ENCODE data around the gene PIGS. TPM values are rescaled to one million over a fixed set of nuclear protein-coding genes. Genes with fewer than 3 reads are reported as not detected.

PIGS gene
- total and polyA plus RNA-seq, 2 donors (not counting 1 experiment from before 2014, with no cell fraction given): 44.1 to 55.1 TPM

DNA sequence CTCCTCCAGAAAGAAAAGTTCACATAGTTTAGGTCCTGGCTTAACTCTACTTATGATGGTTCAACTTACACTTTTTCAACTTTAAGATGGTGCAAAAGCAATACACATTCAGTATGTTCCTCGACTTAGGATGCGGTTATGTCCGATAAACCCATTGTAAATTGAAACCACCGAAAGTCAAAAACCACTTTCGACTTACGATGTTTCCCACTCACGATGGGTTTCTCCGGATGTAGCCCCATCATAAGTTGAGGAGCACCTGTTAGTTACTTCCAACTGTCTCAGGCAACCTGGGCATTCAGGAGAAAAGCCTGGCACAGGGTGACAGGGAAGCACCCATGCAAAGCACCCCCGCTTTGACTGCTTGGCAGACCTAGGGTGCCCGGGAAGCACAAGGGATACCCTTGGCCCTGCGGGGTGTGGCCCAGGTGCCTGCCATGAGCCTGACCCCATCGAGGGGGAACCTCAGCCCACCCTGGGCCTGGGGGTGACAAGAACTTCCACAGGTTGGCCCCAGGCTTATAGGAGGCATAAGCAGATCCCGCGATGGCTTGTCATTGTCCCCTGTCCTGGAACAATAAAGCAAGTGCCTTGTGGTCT lies 32.9 kb downstream of the PIGS start:
- Histone ChIP-seq H3K4me1 (ENCODE audit: control insufficient read depth in 2 of 2, insufficient read depth in 2 of 2, low read length in 2 of 2) (peaks cover 0 to 4% of the 10 kb centered on the region in 2 donors), H3K79me2 (ENCODE audit: control insufficient read depth, insufficient read depth, low read length) (no peaks in the 10 kb centered on the region), H3K4me2 (replicated peaks; ENCODE audit: low read depth, low read length, poor library complexity, severe bottlenecking) (no peak overlapping the region), H4K20me1 (ENCODE audit: control insufficient read depth, insufficient read depth, low read length, poor library complexity, severe bottlenecking) (no peaks in the 10 kb centered on the region), H2AFZ (ENCODE audit: insufficient read depth, low read depth, low read length, poor library complexity, severe bottlenecking) (no peak overlapping the region), H3K4me3 (ENCODE audit: control extremely low read depth in 1 of 5, extremely low read depth in 1 of 5, insufficient read depth in 1 of 5, low read depth in 2 of 5, low read length in 4 of 5) (no peak overlapping the region), H3K27me3 (replicated peaks in 1 of 4; ENCODE audit: control extremely low read depth in 1 of 4, control insufficient read depth in 3 of 4, insufficient read depth in 4 of 4, low read length in 3 of 4) (no peaks in the 10 kb centered on the region), H3K9me3 (ENCODE audit: control extremely low read depth in 1 of 3, control insufficient read depth in 2 of 3, insufficient read depth in 1 of 3, low read length in 2 of 3) (no peaks in the 10 kb centered on the region), H3K9ac (ENCODE audit: low read length) (no peak overlapping the region), H3K27ac (ENCODE audit: low read length in 2 of 2) (no peak overlapping the region), H3K36me3 (replicated peaks in 1 of 2; ENCODE audit: control extremely low read depth in 1 of 2, control insufficient read depth in 1 of 2, extremely low read depth in 1 of 2, insufficient read depth in 2 of 2, low read length in 1 of 2) (no peaks in the 10 kb centered on the region)
- H3K27ac Mint-ChIP-seq: no peak overlapping the region
- ChIA-PET CTCF (interaction anchor here (1.4 kb wide), 1 partner anchor 13 kb away, joined by 3 read pairs; no protein-coding TSS in a partner anchor), POLR2A (no interaction called here)
- H3K4me3 Mint-ChIP-seq: no peak overlapping the region
- TF ChIP-seq, protein P1, sequence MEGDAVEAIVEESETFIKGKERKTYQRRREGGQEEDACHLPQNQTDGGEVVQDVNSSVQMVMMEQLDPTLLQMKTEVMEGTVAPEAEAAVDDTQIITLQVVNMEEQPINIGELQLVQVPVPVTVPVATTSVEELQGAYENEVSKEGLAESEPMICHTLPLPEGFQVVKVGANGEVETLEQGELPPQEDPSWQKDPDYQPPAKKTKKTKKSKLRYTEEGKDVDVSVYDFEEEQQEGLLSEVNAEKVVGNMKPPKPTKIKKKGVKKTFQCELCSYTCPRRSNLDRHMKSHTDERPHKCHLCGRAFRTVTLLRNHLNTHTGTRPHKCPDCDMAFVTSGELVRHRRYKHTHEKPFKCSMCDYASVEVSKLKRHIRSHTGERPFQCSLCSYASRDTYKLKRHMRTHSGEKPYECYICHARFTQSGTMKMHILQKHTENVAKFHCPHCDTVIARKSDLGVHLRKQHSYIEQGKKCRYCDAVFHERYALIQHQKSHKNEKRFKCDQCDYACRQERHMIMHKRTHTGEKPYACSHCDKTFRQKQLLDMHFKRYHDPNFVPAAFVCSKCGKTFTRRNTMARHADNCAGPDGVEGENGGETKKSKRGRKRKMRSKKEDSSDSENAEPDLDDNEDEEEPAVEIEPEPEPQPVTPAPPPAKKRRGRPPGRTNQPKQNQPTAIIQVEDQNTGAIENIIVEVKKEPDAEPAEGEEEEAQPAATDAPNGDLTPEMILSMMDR (IDR thresholded peaks at IDR 0.05): no peak
- TF ChIP-seq EZH2 (IDR thresholded peaks at IDR 0.05; ENCODE audit: borderline replicate concordance, insufficient read depth, low read depth, low read length, poor library complexity, severe bottlenecking): no peak
- H3K4me1 Mint-ChIP-seq: peaks cover 3% of the 10 kb centered on the region
- no peak for DNase-seq
- intact Hi-C loops (cut with micrococcal nuclease): no loop called here
- H3K27me3 Mint-ChIP-seq: no peaks in the 10 kb centered on the region
- no peak for ATAC-seq (ENCODE audit: low read depth)
- WGBS (ENCODE audit: insufficient coverage): 90% methylated on average over 14 of the region's 14 CpGs
- no peaks in the 10 kb centered on the region for H3K9me3 Mint-ChIP-seq (ENCODE audit: insufficient read depth)

DNA sequence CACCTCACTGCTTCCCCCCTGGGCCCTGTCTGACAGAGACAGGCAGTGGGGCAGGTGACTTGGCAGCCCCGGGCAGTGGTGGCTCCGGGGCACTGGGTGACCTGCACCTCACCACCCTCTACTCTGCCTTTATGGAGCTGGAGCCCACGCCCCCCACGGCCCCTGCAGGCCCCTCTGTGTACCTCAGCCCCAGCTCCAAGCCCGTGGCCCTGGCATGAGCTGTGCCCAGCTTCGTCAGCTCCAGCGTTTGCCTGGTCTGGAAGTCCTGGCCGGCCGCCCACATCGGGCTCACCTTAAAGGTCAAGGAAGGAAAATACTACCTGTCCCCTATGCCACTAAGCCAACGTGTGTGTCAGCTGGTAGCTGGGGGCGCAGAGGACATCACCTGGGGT lies 34.1 kb downstream of the PIGS start:
- no peaks in the 10 kb centered on the region for H3K4me1 ChIP-seq (ENCODE audit: control insufficient read depth in 2 of 2, insufficient read depth in 2 of 2, low read length in 2 of 2)
- no peak overlapping the region for H3K4me3 Mint-ChIP-seq
- DNase-seq (no peak), ATAC-seq (ENCODE audit: low read depth) (no peak)
- H2AFZ ChIP-seq (ENCODE audit: insufficient read depth, low read depth, low read length, poor library complexity, severe bottlenecking): no peak overlapping the region
- no peak overlapping the region for H3K4me2 ChIP-seq (replicated peaks; ENCODE audit: low read depth, low read length, poor library complexity, severe bottlenecking)
- no peaks in the 10 kb centered on the region for H3K9me3 ChIP-seq (ENCODE audit: control extremely low read depth in 1 of 3, control insufficient read depth in 2 of 3, insufficient read depth in 1 of 3, low read length in 2 of 3)
- H3K27me3 Mint-ChIP-seq: no peaks in the 10 kb centered on the region
- no peaks in the 10 kb centered on the region for H4K20me1 ChIP-seq (ENCODE audit: control insufficient read depth, insufficient read depth, low read length, poor library complexity, severe bottlenecking)
- H3K27me3 ChIP-seq (replicated peaks in 1 of 4; ENCODE audit: control extremely low read depth in 1 of 4, control insufficient read depth in 3 of 4, insufficient read depth in 4 of 4, low read length in 3 of 4): no peaks in the 10 kb centered on the region
- H3K4me3 ChIP-seq (ENCODE audit: control extremely low read depth in 1 of 5, extremely low read depth in 1 of 5, insufficient read depth in 1 of 5, low read depth in 2 of 5, low read length in 4 of 5): no peak overlapping the region
- no peaks in the 10 kb centered on the region for H3K79me2 ChIP-seq (ENCODE audit: control insufficient read depth, insufficient read depth, low read length)
- WGBS (ENCODE audit: insufficient coverage): 88% methylated on average over 12 of the region's 12 CpGs
- intact Hi-C loops (cut with micrococcal nuclease): no loop called here
- no peak for TF ChIP-seq EZH2 (IDR thresholded peaks at IDR 0.05; ENCODE audit: borderline replicate concordance, insufficient read depth, low read depth, low read length, poor library complexity, severe bottlenecking)
- TF ChIP-seq, protein P1 (IDR thresholded peaks at IDR 0.05): no peak
- no peak overlapping the region for H3K27ac Mint-ChIP-seq
- H3K9me3 Mint-ChIP-seq (ENCODE audit: insufficient read depth): no peaks in the 10 kb centered on the region
- H3K9ac ChIP-seq (ENCODE audit: low read length): no peak overlapping the region
- H3K27ac ChIP-seq (ENCODE audit: low read length in 2 of 2): no peak overlapping the region
- ChIA-PET POLR2A (no interaction called here), CTCF (interaction anchor here (0.7 to 1.4 kb wide), 2 partner anchors 14 to 76 kb away, joined by 3 read pairs; no protein-coding TSS in a partner anchor)
- H3K4me1 Mint-ChIP-seq: no peaks in the 10 kb centered on the region
- H3K36me3 ChIP-seq (replicated peaks in 1 of 2; ENCODE audit: control extremely low read depth in 1 of 2, control insufficient read depth in 1 of 2, extremely low read depth in 1 of 2, insufficient read depth in 2 of 2, low read length in 1 of 2): no peaks in the 10 kb centered on the region
